ENCODE results near the gene MRPL16. TPM values are rescaled to one million over a fixed set of nuclear protein-coding genes. Genes with fewer than 3 reads are reported as not detected.

The MRPL16 gene
- total and polyA plus RNA-seq, 2 of the 13 experiments (the other 11 are each of a cell fraction or from before 2014, with no cell fraction given), result 45.3 to 62.6 TPM

DNA sequence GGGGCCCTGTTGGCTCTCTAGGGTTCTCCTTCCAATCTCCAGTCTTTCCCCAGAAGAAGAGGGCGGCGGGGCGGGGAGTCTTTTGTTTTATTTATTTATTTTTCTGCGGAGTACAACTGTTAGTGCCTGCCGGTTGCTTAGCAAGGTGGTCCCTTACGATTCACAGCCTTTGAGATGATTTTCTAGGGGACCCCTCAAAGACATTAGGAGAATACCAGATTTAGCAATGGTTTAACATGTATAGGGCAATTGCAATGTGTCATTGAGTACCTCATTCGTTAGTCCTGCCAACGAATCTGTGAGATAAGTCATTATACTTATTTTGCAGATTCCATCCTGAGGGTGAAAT, 307 bp upstream of the MRPL16 start (continued):
- TF ChIP-seq, protein P1, sequence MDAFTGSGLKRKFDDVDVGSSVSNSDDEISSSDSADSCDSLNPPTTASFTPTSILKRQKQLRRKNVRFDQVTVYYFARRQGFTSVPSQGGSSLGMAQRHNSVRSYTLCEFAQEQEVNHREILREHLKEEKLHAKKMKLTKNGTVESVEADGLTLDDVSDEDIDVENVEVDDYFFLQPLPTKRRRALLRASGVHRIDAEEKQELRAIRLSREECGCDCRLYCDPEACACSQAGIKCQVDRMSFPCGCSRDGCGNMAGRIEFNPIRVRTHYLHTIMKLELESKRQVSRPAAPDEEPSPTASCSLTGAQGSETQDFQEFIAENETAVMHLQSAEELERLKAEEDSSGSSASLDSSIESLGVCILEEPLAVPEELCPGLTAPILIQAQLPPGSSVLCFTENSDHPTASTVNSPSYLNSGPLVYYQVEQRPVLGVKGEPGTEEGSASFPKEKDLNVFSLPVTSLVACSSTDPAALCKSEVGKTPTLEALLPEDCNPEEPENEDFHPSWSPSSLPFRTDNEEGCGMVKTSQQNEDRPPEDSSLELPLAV (CRISPR knock-in tag; conservative IDR thresholded peaks at IDR 0.05; ENCODE audit: low read depth), result no peak
- TF ChIP-seq, protein P2, sequence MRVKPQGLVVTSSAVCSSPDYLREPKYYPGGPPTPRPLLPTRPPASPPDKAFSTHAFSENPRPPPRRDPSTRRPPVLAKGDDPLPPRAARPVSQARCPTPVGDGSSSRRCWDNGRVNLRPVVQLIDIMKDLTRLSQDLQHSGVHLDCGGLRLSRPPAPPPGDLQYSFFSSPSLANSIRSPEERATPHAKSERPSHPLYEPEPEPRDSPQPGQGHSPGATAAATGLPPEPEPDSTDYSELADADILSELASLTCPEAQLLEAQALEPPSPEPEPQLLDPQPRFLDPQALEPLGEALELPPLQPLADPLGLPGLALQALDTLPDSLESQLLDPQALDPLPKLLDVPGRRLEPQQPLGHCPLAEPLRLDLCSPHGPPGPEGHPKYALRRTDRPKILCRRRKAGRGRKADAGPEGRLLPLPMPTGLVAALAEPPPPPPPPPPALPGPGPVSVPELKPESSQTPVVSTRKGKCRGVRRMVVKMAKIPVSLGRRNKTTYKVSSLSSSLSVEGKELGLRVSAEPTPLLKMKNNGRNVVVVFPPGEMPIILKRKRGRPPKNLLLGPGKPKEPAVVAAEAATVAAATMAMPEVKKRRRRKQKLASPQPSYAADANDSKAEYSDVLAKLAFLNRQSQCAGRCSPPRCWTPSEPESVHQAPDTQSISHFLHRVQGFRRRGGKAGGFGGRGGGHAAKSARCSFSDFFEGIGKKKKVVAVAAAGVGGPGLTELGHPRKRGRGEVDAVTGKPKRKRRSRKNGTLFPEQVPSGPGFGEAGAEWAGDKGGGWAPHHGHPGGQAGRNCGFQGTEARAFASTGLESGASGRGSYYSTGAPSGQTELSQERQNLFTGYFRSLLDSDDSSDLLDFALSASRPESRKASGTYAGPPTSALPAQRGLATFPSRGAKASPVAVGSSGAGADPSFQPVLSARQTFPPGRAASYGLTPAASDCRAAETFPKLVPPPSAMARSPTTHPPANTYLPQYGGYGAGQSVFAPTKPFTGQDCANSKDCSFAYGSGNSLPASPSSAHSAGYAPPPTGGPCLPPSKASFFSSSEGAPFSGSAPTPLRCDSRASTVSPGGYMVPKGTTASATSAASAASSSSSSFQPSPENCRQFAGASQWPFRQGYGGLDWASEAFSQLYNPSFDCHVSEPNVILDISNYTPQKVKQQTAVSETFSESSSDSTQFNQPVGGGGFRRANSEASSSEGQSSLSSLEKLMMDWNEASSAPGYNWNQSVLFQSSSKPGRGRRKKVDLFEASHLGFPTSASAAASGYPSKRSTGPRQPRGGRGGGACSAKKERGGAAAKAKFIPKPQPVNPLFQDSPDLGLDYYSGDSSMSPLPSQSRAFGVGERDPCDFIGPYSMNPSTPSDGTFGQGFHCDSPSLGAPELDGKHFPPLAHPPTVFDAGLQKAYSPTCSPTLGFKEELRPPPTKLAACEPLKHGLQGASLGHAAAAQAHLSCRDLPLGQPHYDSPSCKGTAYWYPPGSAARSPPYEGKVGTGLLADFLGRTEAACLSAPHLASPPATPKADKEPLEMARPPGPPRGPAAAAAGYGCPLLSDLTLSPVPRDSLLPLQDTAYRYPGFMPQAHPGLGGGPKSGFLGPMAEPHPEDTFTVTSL (CRISPR knock-in tag; IDR thresholded peaks at IDR 0.05; ENCODE audit: borderline replicate concordance), result no peak
- TF ChIP-seq ZNF263 (CRISPR knock-in tag; IDR thresholded peaks at IDR 0.05), result no peak
- TF ChIP-seq, protein P3, sequence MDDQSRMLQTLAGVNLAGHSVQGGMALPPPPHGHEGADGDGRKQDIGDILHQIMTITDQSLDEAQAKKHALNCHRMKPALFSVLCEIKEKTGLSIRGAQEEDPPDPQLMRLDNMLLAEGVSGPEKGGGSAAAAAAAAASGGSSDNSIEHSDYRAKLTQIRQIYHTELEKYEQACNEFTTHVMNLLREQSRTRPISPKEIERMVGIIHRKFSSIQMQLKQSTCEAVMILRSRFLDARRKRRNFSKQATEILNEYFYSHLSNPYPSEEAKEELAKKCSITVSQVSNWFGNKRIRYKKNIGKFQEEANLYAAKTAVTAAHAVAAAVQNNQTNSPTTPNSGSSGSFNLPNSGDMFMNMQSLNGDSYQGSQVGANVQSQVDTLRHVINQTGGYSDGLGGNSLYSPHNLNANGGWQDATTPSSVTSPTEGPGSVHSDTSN (CRISPR knock-in tag; IDR thresholded peaks at IDR 0.05; ENCODE audit: borderline replicate concordance), result no peak
- 0 out of 2 replicates have a peak, but pooled peaks have one; percentile 46 for TF ChIP-seq ZNF709 (CRISPR knock-in tag; IDR thresholded peaks at IDR 0.05)
- TF ChIP-seq ZNF468 (CRISPR knock-in tag; IDR thresholded peaks at IDR 0.05), result no peak
- TF ChIP-seq, protein P4, sequence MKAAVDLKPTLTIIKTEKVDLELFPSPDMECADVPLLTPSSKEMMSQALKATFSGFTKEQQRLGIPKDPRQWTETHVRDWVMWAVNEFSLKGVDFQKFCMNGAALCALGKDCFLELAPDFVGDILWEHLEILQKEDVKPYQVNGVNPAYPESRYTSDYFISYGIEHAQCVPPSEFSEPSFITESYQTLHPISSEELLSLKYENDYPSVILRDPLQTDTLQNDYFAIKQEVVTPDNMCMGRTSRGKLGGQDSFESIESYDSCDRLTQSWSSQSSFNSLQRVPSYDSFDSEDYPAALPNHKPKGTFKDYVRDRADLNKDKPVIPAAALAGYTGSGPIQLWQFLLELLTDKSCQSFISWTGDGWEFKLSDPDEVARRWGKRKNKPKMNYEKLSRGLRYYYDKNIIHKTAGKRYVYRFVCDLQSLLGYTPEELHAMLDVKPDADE (CRISPR knock-in tag; IDR thresholded peaks at IDR 0.05), result no peak
- TF ChIP-seq MATR3 (CRISPR knock-in tag; IDR thresholded peaks at IDR 0.05), result no peak
- TF ChIP-seq MAFG (CRISPR knock-in tag; IDR thresholded peaks at IDR 0.05), result no peak
- TF ChIP-seq ZNF552 (CRISPR knock-in tag; IDR thresholded peaks at IDR 0.05; ENCODE audit: borderline replicate concordance), result no peak
- no peak for TF ChIP-seq SUZ12 (IDR thresholded peaks at IDR 0.05; ENCODE audit: low read depth, low read length)
- TF ChIP-seq ZNF570 (CRISPR knock-in tag; IDR thresholded peaks at IDR 0.05; ENCODE audit: borderline replicate concordance), result no peak
- no peak for TF ChIP-seq ZNF781 (CRISPR knock-in tag; IDR thresholded peaks at IDR 0.05; ENCODE audit: borderline replicate concordance, not compliant biosample characterization)
- TF ChIP-seq ZNF790 (CRISPR knock-in tag; IDR thresholded peaks at IDR 0.05; ENCODE audit: borderline replicate concordance), result no peak
- TF ChIP-seq KAT2B (IDR thresholded peaks at IDR 0.05; ENCODE audit: borderline replicate concordance, low read depth, low read length), result no peak
- TF ChIP-seq PAX8 (CRISPR knock-in tag; IDR thresholded peaks at IDR 0.05; ENCODE audit: borderline replicate concordance), result no peak
- TF ChIP-seq NFE2L2 (IDR thresholded peaks at IDR 0.05; ENCODE audit: low read length), result no peak
- 0 out of 2 replicates have a peak, but pooled peaks have one; percentile 7 for TF ChIP-seq ZNF33B (CRISPR knock-in tag; IDR thresholded peaks at IDR 0.05)
- TF ChIP-seq CENPT (CRISPR knock-in tag; IDR thresholded peaks at IDR 0.05; ENCODE audit: low read depth), result no peak
- TF ChIP-seq RAD51 (IDR thresholded peaks at IDR 0.05; ENCODE audit: borderline replicate concordance), result no peak
- TF ChIP-seq ZNF138 (CRISPR knock-in tag; IDR thresholded peaks at IDR 0.05; ENCODE audit: low read depth), result no peak
- TF ChIP-seq FOXA3 (CRISPR knock-in tag; IDR thresholded peaks at IDR 0.05), result no peak
- TF ChIP-seq SRY (CRISPR knock-in tag; IDR thresholded peaks at IDR 0.05), result no peak
